WTC11 (cell line): ENCODE results near the gene LY6G6C.

Source experiments
- FOXJ3 ChIP-seq: sonication (generic); formaldehyde crosslinking; IDR thresholded peaks from 2 replicates; pipeline ENCODE4 v1.9.0; 2021; ENCODE audit warnings: missing genetic modification reagents, mild to moderate bottlenecking, borderline replicate concordance
- FOXP1 ChIP-seq: sonication (generic); formaldehyde crosslinking; IDR thresholded peaks from 2 replicates; pipeline ENCODE4 v1.8.0; 2022; ENCODE audit warnings: missing genetic modification reagents, mild to moderate bottlenecking, moderate library complexity, borderline replicate concordance
- GABPB1 ChIP-seq: sonication (generic); formaldehyde crosslinking; IDR thresholded peaks from 2 replicates; pipeline ENCODE4 v1.8.1; 2023; ENCODE audit warnings: mild to moderate bottlenecking, missing genetic modification reagents
- MAX ChIP-seq: sonication (generic); formaldehyde crosslinking; IDR thresholded peaks from 2 replicates; pipeline ENCODE4 v1.8.0; 2022; ENCODE audit warnings: mild to moderate bottlenecking, missing genetic modification reagents
- NFE2L1 ChIP-seq: sonication (generic); formaldehyde crosslinking; IDR thresholded peaks from 2 replicates; pipeline ENCODE4 v1.8.1; 2023; ENCODE audit warnings: missing genetic modification reagents
- PRDM15 ChIP-seq: sonication (generic); formaldehyde crosslinking; IDR thresholded peaks from 2 replicates; pipeline ENCODE4 v1.8.0; 2022; ENCODE audit warnings: missing genetic modification reagents
- SP1 ChIP-seq: sonication (generic); formaldehyde crosslinking; conservative IDR thresholded peaks from 2 replicates; pipeline ENCODE4 v1.8.1; 2022; ENCODE audit warnings: missing genetic modification reagents
- TP53 ChIP-seq: sonication (generic); formaldehyde crosslinking; IDR thresholded peaks from 2 replicates; pipeline ENCODE4 v1.8.1; 2023; ENCODE audit warnings: mild to moderate bottlenecking, missing genetic modification reagents
- ZNF416 ChIP-seq: fragments of 250-450 bp; sonication (Bioruptor Pico); IDR thresholded peaks from 2 replicates; pipeline ENCODE4 v1.9.0; 2021; ENCODE audit warnings: mild to moderate bottlenecking, inconsistent platforms
- ZNF423 ChIP-seq: fragments of 250-450 bp; sonication (Bioruptor Pico); IDR thresholded peaks from 2 replicates; pipeline ENCODE4 v2.1.2; 2022; ENCODE audit warnings: mild to moderate bottlenecking, moderate library complexity
- TF ChIP-seq, protein P1 (sequence below): fragments of 200-600 bp; IDR thresholded peaks from 2 replicates; pipeline ENCODE4 v1.8.0; 2022; ENCODE audit warnings: antibody characterized with exemption
- TF ChIP-seq, protein P2 (sequence below): sonication (generic); formaldehyde crosslinking; IDR thresholded peaks from 2 replicates; pipeline ENCODE4 v1.8.0; 2022; ENCODE audit warnings: mild to moderate bottlenecking, missing genetic modification reagents
- TF ChIP-seq, protein P3 (sequence below): sonication (generic); formaldehyde crosslinking; IDR thresholded peaks from 2 replicates; pipeline ENCODE4 v1.8.1; 2022; ENCODE audit warnings: low read depth, missing genetic modification reagents, borderline replicate concordance
- TF ChIP-seq, protein P4 (sequence below): sonication (generic); formaldehyde crosslinking; IDR thresholded peaks from 2 replicates; pipeline ENCODE4 v1.8.0; 2022; ENCODE audit warnings: mild to moderate bottlenecking, missing genetic modification reagents

DNA sequence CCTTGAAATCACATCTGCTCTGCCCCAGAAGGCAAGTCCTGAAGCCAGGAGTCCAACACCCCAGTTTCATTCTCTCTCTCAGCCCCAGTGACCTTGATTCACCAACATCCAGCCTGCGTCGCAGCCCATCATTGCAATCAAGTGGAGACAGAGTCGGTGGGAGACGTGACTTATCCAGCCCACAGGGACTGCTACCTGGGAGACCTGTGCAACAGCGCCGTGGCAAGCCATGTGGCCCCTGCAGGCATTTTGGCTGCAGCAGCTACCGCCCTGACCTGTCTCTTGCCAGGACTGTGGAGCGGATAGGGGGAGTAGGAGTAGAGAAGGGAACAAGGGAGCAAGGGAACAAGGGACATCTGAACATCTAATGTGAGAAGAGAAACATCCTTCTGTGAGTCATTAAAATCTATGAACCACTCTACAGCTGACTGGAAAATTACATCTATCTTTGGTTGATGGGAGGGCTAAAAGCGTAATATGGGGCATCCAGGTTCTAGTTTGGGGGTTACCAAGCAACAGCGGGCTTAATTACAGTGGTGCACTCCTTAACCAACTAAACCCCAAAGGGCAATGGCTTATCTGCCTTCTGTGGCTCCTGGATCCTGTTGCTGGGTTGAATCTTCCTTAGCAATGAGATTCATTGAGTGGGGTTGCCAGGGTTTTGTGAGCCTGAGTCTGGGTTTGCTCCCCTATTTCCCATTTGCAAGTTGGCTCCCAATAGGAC is 3.9 kb downstream of the LY6G6C start:
- TF ChIP-seq, protein P1, sequence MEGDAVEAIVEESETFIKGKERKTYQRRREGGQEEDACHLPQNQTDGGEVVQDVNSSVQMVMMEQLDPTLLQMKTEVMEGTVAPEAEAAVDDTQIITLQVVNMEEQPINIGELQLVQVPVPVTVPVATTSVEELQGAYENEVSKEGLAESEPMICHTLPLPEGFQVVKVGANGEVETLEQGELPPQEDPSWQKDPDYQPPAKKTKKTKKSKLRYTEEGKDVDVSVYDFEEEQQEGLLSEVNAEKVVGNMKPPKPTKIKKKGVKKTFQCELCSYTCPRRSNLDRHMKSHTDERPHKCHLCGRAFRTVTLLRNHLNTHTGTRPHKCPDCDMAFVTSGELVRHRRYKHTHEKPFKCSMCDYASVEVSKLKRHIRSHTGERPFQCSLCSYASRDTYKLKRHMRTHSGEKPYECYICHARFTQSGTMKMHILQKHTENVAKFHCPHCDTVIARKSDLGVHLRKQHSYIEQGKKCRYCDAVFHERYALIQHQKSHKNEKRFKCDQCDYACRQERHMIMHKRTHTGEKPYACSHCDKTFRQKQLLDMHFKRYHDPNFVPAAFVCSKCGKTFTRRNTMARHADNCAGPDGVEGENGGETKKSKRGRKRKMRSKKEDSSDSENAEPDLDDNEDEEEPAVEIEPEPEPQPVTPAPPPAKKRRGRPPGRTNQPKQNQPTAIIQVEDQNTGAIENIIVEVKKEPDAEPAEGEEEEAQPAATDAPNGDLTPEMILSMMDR = no peak
- TF ChIP-seq ZNF423 (CRISPR knock-in tag) = no peak
- TF ChIP-seq SP1 (CRISPR knock-in tag) = no peak
- TF ChIP-seq, protein P2, sequence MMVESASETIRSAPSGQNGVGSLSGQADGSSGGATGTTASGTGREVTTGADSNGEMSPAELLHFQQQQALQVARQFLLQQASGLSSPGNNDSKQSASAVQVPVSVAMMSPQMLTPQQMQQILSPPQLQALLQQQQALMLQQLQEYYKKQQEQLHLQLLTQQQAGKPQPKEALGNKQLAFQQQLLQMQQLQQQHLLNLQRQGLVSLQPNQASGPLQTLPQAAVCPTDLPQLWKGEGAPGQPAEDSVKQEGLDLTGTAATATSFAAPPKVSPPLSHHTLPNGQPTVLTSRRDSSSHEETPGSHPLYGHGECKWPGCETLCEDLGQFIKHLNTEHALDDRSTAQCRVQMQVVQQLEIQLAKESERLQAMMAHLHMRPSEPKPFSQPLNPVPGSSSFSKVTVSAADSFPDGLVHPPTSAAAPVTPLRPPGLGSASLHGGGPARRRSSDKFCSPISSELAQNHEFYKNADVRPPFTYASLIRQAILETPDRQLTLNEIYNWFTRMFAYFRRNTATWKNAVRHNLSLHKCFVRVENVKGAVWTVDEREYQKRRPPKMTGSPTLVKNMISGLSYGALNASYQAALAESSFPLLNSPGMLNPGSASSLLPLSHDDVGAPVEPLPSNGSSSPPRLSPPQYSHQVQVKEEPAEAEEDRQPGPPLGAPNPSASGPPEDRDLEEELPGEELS (CRISPR knock-in tag) = no peak
- TF ChIP-seq, protein P3, sequence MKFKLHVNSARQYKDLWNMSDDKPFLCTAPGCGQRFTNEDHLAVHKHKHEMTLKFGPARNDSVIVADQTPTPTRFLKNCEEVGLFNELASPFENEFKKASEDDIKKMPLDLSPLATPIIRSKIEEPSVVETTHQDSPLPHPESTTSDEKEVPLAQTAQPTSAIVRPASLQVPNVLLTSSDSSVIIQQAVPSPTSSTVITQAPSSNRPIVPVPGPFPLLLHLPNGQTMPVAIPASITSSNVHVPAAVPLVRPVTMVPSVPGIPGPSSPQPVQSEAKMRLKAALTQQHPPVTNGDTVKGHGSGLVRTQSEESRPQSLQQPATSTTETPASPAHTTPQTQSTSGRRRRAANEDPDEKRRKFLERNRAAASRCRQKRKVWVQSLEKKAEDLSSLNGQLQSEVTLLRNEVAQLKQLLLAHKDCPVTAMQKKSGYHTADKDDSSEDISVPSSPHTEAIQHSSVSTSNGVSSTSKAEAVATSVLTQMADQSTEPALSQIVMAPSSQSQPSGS (CRISPR knock-in tag) = no peak
- no peak for TF ChIP-seq ZNF416 (CRISPR knock-in tag)
- TF ChIP-seq GABPB1 (CRISPR knock-in tag) = no peak
- TF ChIP-seq NFE2L1 (CRISPR knock-in tag) = no peak
- TF ChIP-seq FOXJ3 (CRISPR knock-in tag) = no peak
- TF ChIP-seq MAX (CRISPR knock-in tag) = 0 out of 2 replicates have a peak, but pooled peaks have one; percentile 36
- no peak for TF ChIP-seq PRDM15 (CRISPR knock-in tag)
- TF ChIP-seq, protein P4, sequence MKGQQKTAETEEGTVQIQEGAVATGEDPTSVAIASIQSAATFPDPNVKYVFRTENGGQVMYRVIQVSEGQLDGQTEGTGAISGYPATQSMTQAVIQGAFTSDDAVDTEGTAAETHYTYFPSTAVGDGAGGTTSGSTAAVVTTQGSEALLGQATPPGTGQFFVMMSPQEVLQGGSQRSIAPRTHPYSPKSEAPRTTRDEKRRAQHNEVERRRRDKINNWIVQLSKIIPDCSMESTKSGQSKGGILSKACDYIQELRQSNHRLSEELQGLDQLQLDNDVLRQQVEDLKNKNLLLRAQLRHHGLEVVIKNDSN (CRISPR knock-in tag) = no peak
- TF ChIP-seq FOXP1 = no peak
- no peak for TF ChIP-seq TP53
